COLO829 (cell line): ENCODE measurements around the gene CHD9NB.
"Not testable (repeated sequence)": the region's sequence is repeated elsewhere in the genome, so short reads cannot be mapped to it uniquely, and the experiment has no call there.

ENCODE experiments used
- DNase-seq: peaks from one replicate; pipeline ENCODE4 v3.0.0; 2012; ENCODE audit warnings: low spot score

CHD9NB gene

GRCh38 chr16:53083119-53083518 is 30.4 kb upstream of the CHD9NB start:
- DNase-seq: no peak

- no peak for DNase-seq
Observed at GRCh38 chr16:53082509-53082908, 29.8 kb upstream of the CHD9NB start.

- DNase-seq: no peak
Observed at GRCh38 chr16:53081686-53082407, 29.1 kb upstream of the CHD9NB start.

DNA sequence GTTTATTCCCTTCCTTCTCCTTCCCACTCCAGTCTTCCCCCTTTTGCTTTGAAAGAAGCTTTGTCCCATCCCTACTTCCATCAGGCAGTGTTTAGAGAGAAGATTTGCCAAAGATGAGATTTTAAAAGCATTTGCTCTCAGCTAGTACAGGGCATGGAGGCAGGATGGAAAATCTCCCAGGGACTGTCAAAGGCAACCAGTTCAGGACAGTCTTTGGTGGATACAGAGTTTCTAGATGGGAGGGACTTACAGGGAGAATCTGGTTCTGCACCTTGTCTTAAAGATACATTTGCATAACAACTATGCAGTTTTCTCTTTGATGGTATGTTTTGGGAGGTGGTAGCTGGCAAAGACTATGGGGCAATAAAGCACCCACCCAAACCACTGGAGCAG is 28.3 kb upstream of the CHD9NB start:
- no peak for DNase-seq

DNA sequence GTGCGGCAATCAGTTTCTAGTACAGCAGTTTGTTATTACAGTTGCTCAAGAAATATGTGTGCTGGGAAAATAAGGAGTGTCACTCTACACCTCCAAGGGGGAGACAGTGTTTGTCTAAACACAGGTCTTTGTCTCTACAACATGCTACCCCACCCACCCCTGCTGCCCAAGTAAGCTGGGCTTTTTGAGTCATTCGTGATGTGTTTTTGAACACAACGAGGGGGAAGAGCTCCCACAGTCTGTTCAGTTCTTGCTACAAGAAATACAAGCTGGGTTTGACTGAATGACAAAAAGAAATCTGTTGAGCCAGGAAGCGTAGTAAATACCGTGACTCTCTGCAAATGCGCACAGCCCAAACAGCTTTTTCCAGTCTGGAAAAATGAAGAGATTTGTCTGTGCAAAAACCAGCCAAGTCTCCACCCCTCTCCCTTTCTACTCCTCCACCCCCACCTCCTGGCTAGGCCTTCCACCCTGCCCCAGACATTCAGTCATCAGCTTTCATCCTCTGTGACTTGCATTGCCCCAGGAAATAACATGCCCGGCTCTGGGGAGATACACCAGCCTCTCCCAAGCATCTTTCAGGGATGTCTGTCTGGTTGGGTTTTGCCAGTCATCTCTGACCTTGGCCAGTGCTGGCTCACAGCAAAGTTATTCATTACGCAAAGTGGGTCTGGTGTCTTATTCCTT is 27.8 kb upstream of the CHD9NB start:
- peak; percentile 84 for DNase-seq

DNA sequence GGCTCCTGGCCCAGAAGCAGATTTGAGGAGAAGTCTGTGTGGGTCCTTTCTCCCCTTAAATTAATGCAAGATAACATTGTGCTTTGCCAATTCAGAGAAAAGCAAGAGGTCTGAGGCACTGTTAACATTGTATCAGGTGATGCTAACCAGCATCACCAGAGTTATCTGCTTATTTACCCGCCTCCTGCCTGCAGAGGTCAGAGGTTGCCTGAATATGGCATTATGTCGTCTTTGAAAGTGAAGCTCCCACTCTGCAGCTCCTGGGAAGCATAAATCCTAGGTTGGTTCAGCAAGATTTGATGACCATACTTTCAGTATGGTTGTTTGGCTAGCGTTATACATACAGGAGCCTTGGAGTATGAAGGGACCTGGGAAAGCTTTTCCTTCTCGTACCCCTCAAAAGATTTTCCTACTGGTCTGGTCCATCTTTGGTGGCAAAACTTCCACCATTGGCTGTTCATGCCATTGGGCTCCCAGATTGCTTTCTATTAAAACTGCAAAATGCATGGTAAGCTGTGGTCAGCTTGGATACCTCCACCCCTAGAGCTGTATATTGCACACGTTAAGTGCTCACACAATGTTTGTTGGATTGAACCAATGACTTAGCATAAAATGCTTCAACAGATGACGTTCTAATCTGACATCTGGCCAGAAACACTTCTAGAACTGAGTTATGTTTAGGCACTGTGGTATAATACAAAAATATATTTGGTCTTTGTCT is 26.2 kb upstream of the CHD9NB start:
- no peak for DNase-seq

- no peak for DNase-seq
Observed at GRCh38 chr16:53078247-53078646, 25.6 kb upstream of the CHD9NB start.

GRCh38 chr16:53075461-53075860 is 22.8 kb upstream of the CHD9NB start:
- not testable (repeated sequence) for DNase-seq

GRCh38 chr16:53074296-53074695 is 21.6 kb upstream of the CHD9NB start:
- not testable (repeated sequence) for DNase-seq

- no peak for DNase-seq
Observed at GRCh38 chr16:53073022-53073421, 20.3 kb upstream of the CHD9NB start.

DNA sequence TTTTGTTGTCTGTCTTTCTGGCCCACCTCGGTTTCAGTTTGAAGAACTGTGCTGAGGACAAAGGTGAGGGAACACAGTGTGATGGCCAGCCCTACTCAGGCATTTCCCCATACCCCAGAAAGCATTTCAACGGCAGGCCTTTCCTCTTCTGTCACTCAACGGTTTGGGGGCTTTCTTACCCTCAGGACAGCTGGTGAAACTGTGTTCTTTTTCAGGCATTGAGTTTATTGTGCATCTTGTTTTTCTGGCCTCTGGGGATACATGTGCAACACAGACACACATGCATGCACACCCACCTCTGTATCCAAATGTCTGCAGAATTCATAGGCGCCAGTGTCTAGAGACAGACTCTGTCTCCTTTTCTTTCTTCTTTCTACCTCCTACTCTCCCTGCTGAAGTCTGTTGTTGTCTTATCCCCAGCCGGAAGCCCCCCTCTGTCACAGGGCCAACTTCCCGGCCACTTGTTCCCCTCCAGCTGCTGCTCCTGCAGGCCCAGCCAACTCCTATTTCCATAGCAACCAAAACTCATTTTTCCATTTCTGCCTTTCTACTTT is 19.1 kb upstream of the CHD9NB start:
- DNase-seq: no peak

DNA sequence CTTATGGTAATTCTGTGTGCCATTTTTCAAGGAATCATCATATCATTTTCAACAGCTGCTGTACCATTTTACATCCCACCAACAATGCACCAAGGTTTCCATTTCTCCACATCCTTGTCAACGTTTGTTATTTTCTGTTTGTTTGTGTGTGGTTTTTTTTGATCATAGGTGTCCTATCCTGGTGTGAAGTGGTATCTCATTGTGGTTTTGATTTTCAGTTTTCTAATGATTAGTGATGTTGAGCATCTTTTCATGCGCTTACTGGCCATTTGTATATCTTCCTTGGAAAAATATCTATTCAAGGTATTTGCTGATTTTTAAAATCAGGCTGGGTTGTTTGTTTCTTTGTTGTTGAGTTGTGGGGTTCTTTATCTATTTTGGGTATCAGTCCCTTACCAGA is 17.1 kb upstream of the CHD9NB start:
- no peak for DNase-seq

DNA sequence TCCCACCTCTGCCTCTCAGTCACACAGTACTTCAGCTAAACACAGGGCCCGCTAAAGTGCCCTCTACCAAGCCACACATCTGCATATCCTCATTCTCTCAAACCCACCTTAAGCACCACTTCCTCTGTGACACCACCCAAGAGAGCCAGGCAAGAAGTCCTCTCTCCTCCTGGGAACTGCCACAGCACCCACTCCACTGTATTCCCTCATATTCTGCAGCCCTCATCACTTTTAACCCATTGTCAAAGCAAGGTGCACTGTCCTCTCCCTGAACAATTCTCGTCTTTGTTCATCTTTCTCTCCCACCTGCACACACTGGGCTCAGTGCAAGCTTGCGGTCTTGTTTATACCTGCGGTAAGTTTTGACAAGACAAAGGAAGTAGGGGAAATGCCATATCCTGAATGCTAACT is 15.7 kb upstream of the CHD9NB start:
- no peak for DNase-seq

GRCh38 chr16:53067675-53068074 is 15.0 kb upstream of the CHD9NB start:
- no peak for DNase-seq

DNA sequence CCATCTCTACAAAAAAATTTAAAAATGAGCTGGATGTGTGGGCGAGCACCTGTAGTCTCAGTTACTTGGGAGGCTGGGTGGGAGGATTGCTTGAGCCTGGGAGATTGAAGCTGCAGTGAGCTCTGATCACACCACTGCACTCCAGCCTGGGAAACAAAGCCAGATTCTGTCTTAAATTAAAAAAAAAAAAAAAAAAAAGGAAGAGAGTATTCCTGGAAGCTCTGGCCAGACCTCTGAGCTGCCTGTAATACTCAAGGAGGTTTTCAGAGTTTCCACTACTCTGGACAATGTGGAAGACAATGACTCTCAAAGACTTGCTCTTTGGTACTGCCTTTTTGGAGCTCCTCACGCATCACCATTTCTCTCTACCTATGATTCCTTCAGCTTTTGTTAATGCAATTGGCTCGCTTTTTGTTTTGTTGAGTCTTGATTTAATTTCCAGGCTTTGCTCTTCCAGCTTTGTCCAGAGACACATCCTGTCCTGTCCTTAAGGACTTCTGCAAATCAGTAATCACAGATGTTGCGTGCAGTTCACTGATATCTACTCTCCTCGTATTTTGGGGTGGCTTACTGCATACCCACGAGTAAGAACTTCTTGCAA is 12.9 kb upstream of the CHD9NB start:
- no peak for DNase-seq

- no peak for DNase-seq
Observed at GRCh38 chr16:53064081-53064578, 11.4 kb upstream of the CHD9NB start.

- DNase-seq: no peak
Observed at GRCh38 chr16:53061701-53062159, 9.0 kb upstream of the CHD9NB start.

DNA sequence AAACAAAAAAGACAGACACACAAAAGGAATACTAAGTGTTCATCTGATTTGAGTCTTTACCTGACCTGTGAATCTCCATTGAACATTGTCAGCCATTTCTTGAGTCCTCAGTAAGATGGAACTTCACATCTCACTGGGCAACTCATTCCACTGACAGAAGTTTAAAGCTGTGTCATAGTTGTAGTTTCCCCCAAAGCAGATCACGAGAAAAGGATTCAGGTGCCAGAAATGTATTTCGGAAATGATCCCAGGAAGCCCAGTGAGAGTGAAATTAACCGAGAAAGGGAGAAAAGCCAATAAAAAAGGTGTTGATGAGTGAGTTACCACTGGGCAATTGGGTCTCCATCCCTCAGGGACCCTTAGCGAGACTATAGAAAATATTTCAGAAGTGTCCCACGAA is 8.6 kb upstream of the CHD9NB start:
- no peak for DNase-seq

DNA sequence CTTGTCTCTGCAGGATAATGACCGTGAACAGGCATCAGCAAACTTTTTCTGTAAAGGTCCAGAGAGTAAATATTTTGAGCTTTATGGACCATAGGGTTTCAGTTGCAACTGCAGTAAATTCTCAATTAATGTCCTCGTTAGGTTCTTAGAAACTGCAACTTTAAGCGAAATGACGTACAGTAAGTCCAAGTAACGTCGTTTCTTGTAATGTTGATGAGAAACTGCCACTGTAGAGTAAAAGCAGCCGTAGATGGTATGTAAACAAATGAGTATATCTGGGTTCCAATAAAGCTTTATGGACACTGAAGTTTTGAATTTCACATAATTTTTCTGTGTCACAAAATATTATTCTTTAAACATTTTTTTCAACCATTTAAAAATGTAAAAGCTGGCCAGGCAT is 7.0 kb upstream of the CHD9NB start:
- no peak for DNase-seq

DNA sequence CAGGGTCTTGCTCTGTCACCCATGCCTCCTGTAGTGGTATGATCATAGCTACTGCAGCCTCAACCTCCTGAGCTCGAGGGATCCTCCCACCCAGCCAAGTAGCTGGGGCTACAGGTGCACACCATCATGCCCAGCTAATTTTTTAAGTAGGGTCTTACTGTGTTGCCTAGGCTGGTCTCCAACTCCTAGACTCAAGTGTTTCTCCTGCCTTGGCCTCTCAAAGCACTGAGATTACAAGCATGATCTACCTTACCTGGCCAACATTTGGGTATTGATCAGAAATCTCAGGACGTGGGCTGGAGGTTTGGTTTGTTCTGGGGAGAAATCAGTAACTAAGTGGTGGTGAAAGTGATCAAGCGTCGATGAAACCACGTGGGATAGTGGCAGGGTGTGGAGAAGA is 6.2 kb upstream of the CHD9NB start:
- no peak for DNase-seq

DNA sequence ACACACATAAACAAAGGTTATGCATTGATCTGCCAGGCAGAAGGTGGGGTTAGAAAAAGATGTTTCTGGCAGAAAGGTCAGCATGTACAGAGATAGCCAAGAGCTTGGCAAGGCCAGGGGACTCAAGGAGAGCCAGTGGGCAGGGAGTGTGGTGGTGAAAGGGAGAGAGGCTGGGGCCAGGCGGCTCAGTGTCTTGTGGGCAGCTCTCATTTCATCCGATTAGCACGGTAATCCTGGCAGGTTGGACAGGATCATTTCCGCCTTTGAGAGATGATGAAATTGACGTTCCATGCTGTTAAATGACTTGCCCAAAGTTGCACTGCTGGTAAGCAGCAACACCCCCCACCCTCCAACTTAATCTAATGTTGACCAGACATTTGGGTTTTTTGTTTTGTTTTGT is 5.7 kb upstream of the CHD9NB start:
- DNase-seq: no peak

DNA sequence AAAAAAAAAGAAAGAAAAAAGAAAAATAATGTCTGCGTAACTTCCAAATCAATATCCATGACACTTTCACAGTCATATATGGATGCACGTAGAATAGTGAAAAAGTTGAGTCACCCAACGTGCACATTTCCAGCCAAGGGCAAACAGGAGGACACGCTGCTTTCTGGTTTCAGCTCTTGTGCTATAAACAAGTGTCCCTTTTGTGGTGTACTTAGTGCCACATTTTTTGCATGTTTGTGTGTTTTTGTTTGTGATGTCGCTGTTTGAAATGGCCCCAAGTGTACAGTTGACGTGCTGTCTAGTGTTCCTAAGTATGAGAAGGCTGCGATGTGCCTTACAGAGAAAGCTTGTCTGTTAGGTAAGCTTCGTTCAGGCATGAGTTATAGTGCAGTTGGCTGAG is 5.0 kb upstream of the CHD9NB start:
- DNase-seq: no peak
